Measurements from ENCODE around the gene GTF2F2.

The GTF2F2 gene

GRCh38 chr13:45141369-45141768, 21.1 kb downstream of the GTF2F2 start:
- Mint-ChIP-seq H3K36me3 (ENCODE audit: low read depth) (peaks cover 4% of the 10 kb centered on the region), H3K4me1 (ENCODE audit: low read depth) (no peaks in the 10 kb centered on the region), H3K4me3 (no peak overlapping the region), H3K27ac (no peak overlapping the region), H3K27me3 (ENCODE audit: low read depth) (no peaks in the 10 kb centered on the region), H3K9me3 (no peaks in the 10 kb centered on the region)
- no peak for DNase-seq (ENCODE audit: low spot score)

GRCh38 chr13:45142440-45143345, 22.4 kb downstream of the GTF2F2 start:
- Mint-ChIP-seq H3K4me3 (no peak overlapping the region), H3K4me1 (ENCODE audit: low read depth) (no peaks in the 10 kb centered on the region), H3K36me3 (ENCODE audit: low read depth) (peaks cover 4% of the 10 kb centered on the region), H3K9me3 (no peaks in the 10 kb centered on the region), H3K27me3 (ENCODE audit: low read depth) (no peaks in the 10 kb centered on the region), H3K27ac (no peak overlapping the region)
- DNase-seq (ENCODE audit: low spot score): no peak

- no peak overlapping the region for H3K4me3 Mint-ChIP-seq
- DNase-seq (ENCODE audit: low spot score): no peak
- H3K9me3 Mint-ChIP-seq: no peaks in the 10 kb centered on the region
- H3K27me3 Mint-ChIP-seq (ENCODE audit: low read depth): no peaks in the 10 kb centered on the region
- no peak overlapping the region for H3K27ac Mint-ChIP-seq
- H3K4me1 Mint-ChIP-seq (ENCODE audit: low read depth): no peaks in the 10 kb centered on the region
- H3K36me3 Mint-ChIP-seq (ENCODE audit: low read depth): peaks cover 4% of the 10 kb centered on the region
Measured at GRCh38 chr13:45143346-45143751, 23.0 kb downstream of the GTF2F2 start.

GRCh38 chr13:45149964-45150363, 29.7 kb downstream of the GTF2F2 start:
- H3K36me3 Mint-ChIP-seq (ENCODE audit: low read depth): peaks cover 9% of the 10 kb centered on the region
- H3K9me3 Mint-ChIP-seq: no peaks in the 10 kb centered on the region
- no peaks in the 10 kb centered on the region for H3K4me1 Mint-ChIP-seq (ENCODE audit: low read depth)
- H3K4me3 Mint-ChIP-seq: no peak overlapping the region
- DNase-seq (ENCODE audit: low spot score): no peak
- no peak overlapping the region for H3K27ac Mint-ChIP-seq
- H3K27me3 Mint-ChIP-seq (ENCODE audit: low read depth): no peaks in the 10 kb centered on the region

- DNase-seq (ENCODE audit: low spot score): no peak
- H3K4me1 Mint-ChIP-seq (ENCODE audit: low read depth): no peaks in the 10 kb centered on the region
- H3K27me3 Mint-ChIP-seq (ENCODE audit: low read depth): no peaks in the 10 kb centered on the region
- H3K9me3 Mint-ChIP-seq: peaks cover 15% of the 10 kb centered on the region
- H3K4me3 Mint-ChIP-seq: no peak overlapping the region
- H3K27ac Mint-ChIP-seq: no peak overlapping the region
- H3K36me3 Mint-ChIP-seq (ENCODE audit: low read depth): peaks cover 48% of the 10 kb centered on the region
Measured at GRCh38 chr13:45156565-45157361, 36.5 kb downstream of the GTF2F2 start.

GRCh38 chr13:45162194-45162593, 41.9 kb downstream of the GTF2F2 start:
- H3K36me3 Mint-ChIP-seq (ENCODE audit: low read depth): peaks cover 27% of the 10 kb centered on the region
- no peak overlapping the region for H3K4me3 Mint-ChIP-seq
- DNase-seq (ENCODE audit: low spot score): no peak
- peaks cover 11% of the 10 kb centered on the region for H3K9me3 Mint-ChIP-seq
- no peaks in the 10 kb centered on the region for H3K27me3 Mint-ChIP-seq (ENCODE audit: low read depth)
- H3K27ac Mint-ChIP-seq: no peak overlapping the region
- H3K4me1 Mint-ChIP-seq (ENCODE audit: low read depth): no peaks in the 10 kb centered on the region

GRCh38 chr13:45162821-45163220, 42.5 kb downstream of the GTF2F2 start:
- DNase-seq (ENCODE audit: low spot score): no peak
- Mint-ChIP-seq H3K36me3 (ENCODE audit: low read depth) (peaks cover 23% of the 10 kb centered on the region), H3K27ac (no peak overlapping the region), H3K4me1 (ENCODE audit: low read depth) (no peaks in the 10 kb centered on the region), H3K9me3 (peaks cover 8% of the 10 kb centered on the region), H3K27me3 (ENCODE audit: low read depth) (no peaks in the 10 kb centered on the region), H3K4me3 (no peak overlapping the region)

- Mint-ChIP-seq H3K36me3 (ENCODE audit: low read depth) (peaks cover 5% of the 10 kb centered on the region), H3K4me3 (no peak overlapping the region), H3K4me1 (ENCODE audit: low read depth) (no peaks in the 10 kb centered on the region), H3K27me3 (ENCODE audit: low read depth) (no peaks in the 10 kb centered on the region), H3K27ac (no peak overlapping the region), H3K9me3 (no peaks in the 10 kb centered on the region)
- DNase-seq (ENCODE audit: low spot score): no peak
Measured at GRCh38 chr13:45166858-45167257, 46.5 kb downstream of the GTF2F2 start.

GRCh38 chr13:45167611-45168554, 47.6 kb downstream of the GTF2F2 start:
- Mint-ChIP-seq H3K27me3 (ENCODE audit: low read depth) (no peaks in the 10 kb centered on the region), H3K36me3 (ENCODE audit: low read depth) (peaks cover 8% of the 10 kb centered on the region), H3K4me1 (ENCODE audit: low read depth) (no peaks in the 10 kb centered on the region), H3K27ac (no peak overlapping the region), H3K4me3 (no peak overlapping the region), H3K9me3 (no peaks in the 10 kb centered on the region)
- DNase-seq (ENCODE audit: low spot score): no peak

GRCh38 chr13:45168555-45168930, 48.2 kb downstream of the GTF2F2 start:
- Mint-ChIP-seq H3K36me3 (ENCODE audit: low read depth) (peaks cover 10% of the 10 kb centered on the region), H3K4me3 (no peak overlapping the region), H3K9me3 (no peaks in the 10 kb centered on the region), H3K27ac (no peak overlapping the region), H3K4me1 (ENCODE audit: low read depth) (no peaks in the 10 kb centered on the region), H3K27me3 (ENCODE audit: low read depth) (no peaks in the 10 kb centered on the region)
- no peak for DNase-seq (ENCODE audit: low spot score)

- no peaks in the 10 kb centered on the region for H3K9me3 Mint-ChIP-seq
- no peak overlapping the region for H3K4me3 Mint-ChIP-seq
- peaks cover 11% of the 10 kb centered on the region for H3K4me1 Mint-ChIP-seq (ENCODE audit: low read depth)
- no peak for DNase-seq (ENCODE audit: low spot score)
- no peaks in the 10 kb centered on the region for H3K27me3 Mint-ChIP-seq (ENCODE audit: low read depth)
- no peak overlapping the region for H3K27ac Mint-ChIP-seq
- peaks cover 10% of the 10 kb centered on the region for H3K36me3 Mint-ChIP-seq (ENCODE audit: low read depth)
Measured at GRCh38 chr13:45174478-45174877, 54.2 kb downstream of the GTF2F2 start.

- H3K36me3 Mint-ChIP-seq (ENCODE audit: low read depth): peaks cover 4% of the 10 kb centered on the region
- H3K27ac Mint-ChIP-seq: peak overlapping the region; percentile 41
- no peak overlapping the region for H3K4me3 Mint-ChIP-seq
- no peaks in the 10 kb centered on the region for H3K27me3 Mint-ChIP-seq (ENCODE audit: low read depth)
- peaks cover 14% of the 10 kb centered on the region for H3K4me1 Mint-ChIP-seq (ENCODE audit: low read depth)
- no peaks in the 10 kb centered on the region for H3K9me3 Mint-ChIP-seq
- DNase-seq (ENCODE audit: low spot score): no peak
Measured at GRCh38 chr13:45178349-45179162, 58.2 kb downstream of the GTF2F2 start.

- peaks cover 7% of the 10 kb centered on the region for H3K36me3 Mint-ChIP-seq (ENCODE audit: low read depth)
- peaks cover 14% of the 10 kb centered on the region for H3K4me1 Mint-ChIP-seq (ENCODE audit: low read depth)
- no peaks in the 10 kb centered on the region for H3K27me3 Mint-ChIP-seq (ENCODE audit: low read depth)
- no peaks in the 10 kb centered on the region for H3K9me3 Mint-ChIP-seq
- DNase-seq (ENCODE audit: low spot score): no peak
- no peak overlapping the region for H3K27ac Mint-ChIP-seq
- no peak overlapping the region for H3K4me3 Mint-ChIP-seq
Measured at GRCh38 chr13:45179428-45179827, 59.1 kb downstream of the GTF2F2 start.

All from T-helper 2 cell treated with Interferon-gamma antibody and Interleukin-4, amounts not matched to agents 5 μg/mL and 100 μg/mL, for 36 hours (primary cell).